A549 (cell line): Measurements from ENCODE around the gene AKT1S1. TPM values are rescaled to one million over a fixed set of nuclear protein-coding genes. Genes with fewer than 3 reads are reported as not detected.
"Not testable (repeated sequence)": the region's sequence is repeated elsewhere in the genome, so short reads cannot be mapped to it uniquely, and the experiment has no call there.

ENCODE experiments used
- ATAC-seq, 2 experiments: fragments of 200-7000 bp in 1 of 2; fragments of >200 bp in 1 of 2; cut with Nextera tagmentation in 1 of 2; cut with Tn5 transposase in 1 of 2; 3 replicates each; pipeline versions ENCODE4 v1.8.0 to v1.9.1; 2018 to 2020; ENCODE audit warnings: mild to moderate bottlenecking in 1 of 2, moderate library complexity in 1 of 2
- CTCF ChIA-PET: fragments of 300-600 bp; sonication (Branson Sonifier 250); formaldehyde crosslinking; extraction: SDS; loops from one replicate; lab custom pipeline; 2021; ENCODE audit warnings: antibody characterized with exemption, inconsistent platforms; lab: Yijun Ruan, JAX
- POLR2A ChIA-PET: fragments of 350-600 bp; formaldehyde crosslinking; extraction: SDS; loops from one replicate; lab custom pipeline; 2021; ENCODE audit warnings: antibody characterized with exemption, inconsistent platforms; lab: Yijun Ruan, JAX
- DNase-seq, 2 experiments: peaks; one replicate each; pipeline versions ENCODE4 v3.0.0 to v3.0.0-alpha.2; 2011 to 2016; ENCODE audit warnings: low read depth in 1 of 2, low spot score in 1 of 2
- FAIRE-seq: peaks from 2 replicates; lab custom pipeline; 2011; peaks lifted over from hg19 to GRCh38; lab: Jason Lieb, UNC
- H3K27ac ChIP-seq, 2 experiments: fragments of >200 bp; sonication (Bioruptor Twin); formaldehyde crosslinking; 3 replicates each; pipeline ENCODE4 v1.5.1; 2016 to 2017
- H3K4me1 ChIP-seq: fragments of >200 bp; sonication (Bioruptor Twin); formaldehyde crosslinking; 3 replicates; pipeline ENCODE4 v1.6.1; 2016
- H3K4me2 ChIP-seq: fragments of >200 bp; sonication (Bioruptor Twin); formaldehyde crosslinking; 3 replicates; pipeline ENCODE4 v1.6.1; 2016
- H3K4me3 ChIP-seq: fragments of >200 bp; sonication (Bioruptor Twin); formaldehyde crosslinking; 3 replicates; pipeline ENCODE4 v1.5.1; 2016
- H3K9me3 ChIP-seq: fragments of >200 bp; sonication (Bioruptor Twin); formaldehyde crosslinking; 3 replicates; pipeline ENCODE4 v1.6.1; 2016
- BHLHE40 ChIP-seq: IDR thresholded peaks from 2 replicates; pipeline ENCODE4 v1.6.1; 2012; ENCODE audit warnings: low read depth, low read length, inconsistent platforms
- CEBPB ChIP-seq, 2 experiments: fragments of >200 bp in 1 of 2; sonication (Bioruptor Twin) in 1 of 2; formaldehyde crosslinking in 1 of 2; IDR thresholded peaks; 2 replicates each; pipeline ENCODE4 v1.6.1; 2012 to 2016
- EHMT2 ChIP-seq: fragments of 200-600 bp; sonication (generic); IDR thresholded peaks from 2 replicates; pipeline ENCODE4 v1.6.1; 2016; ENCODE audit warnings: antibody characterized with exemption, low read depth, mild to moderate bottlenecking, moderate library complexity
- EP300 ChIP-seq, 2 experiments: fragments of >200 bp; sonication (Bioruptor Twin); formaldehyde crosslinking; IDR thresholded peaks; 2 replicates in 1 of 2; 3 replicates in 1 of 2; pipeline ENCODE4 v1.6.1; 2016 to 2017
- ESRRA ChIP-seq: fragments of 150-350 bp; IDR thresholded peaks from 2 replicates; pipeline ENCODE4 v1.6.1; 2014; ENCODE audit warnings: mild to moderate bottlenecking, low read length, borderline replicate concordance
- FOSL2 ChIP-seq, 2 experiments: fragments of 450-650 bp in 1 of 2; fragments of >200 bp in 1 of 2; sonication (Bioruptor Twin) in 1 of 2; formaldehyde crosslinking; IDR thresholded peaks; 2 replicates each; pipeline versions ENCODE4 v1.5.0 to v1.6.1; 2016 to 2020; ENCODE audit warnings: mild to moderate bottlenecking in 1 of 2, moderate library complexity in 1 of 2
- HEYL ChIP-seq: fragments of 250-450 bp; sonication (Bioruptor Pico); IDR thresholded peaks from 2 replicates; pipeline ENCODE4 v1.8.0; 2021; ENCODE audit warnings: mild to moderate bottlenecking, moderate library complexity
- HOXA7 ChIP-seq: fragments of 250-450 bp; sonication (Bioruptor Pico); IDR thresholded peaks from 2 replicates; pipeline ENCODE4 v1.5.0; 2020; ENCODE audit warnings: mild to moderate bottlenecking, moderate library complexity
- KDM5A ChIP-seq: fragments of 200-600 bp; sonication (generic); IDR thresholded peaks from 2 replicates; pipeline ENCODE4 v1.6.1; 2016; ENCODE audit warnings: antibody characterized with exemption, mild to moderate bottlenecking
- MAFK ChIP-seq: fragments of 450-650 bp; IDR thresholded peaks from 2 replicates; pipeline ENCODE4 v1.6.1; 2014; ENCODE audit not compliant: partially characterized antibody
- MAZ ChIP-seq: fragments of 150-350 bp; IDR thresholded peaks from 2 replicates; pipeline ENCODE4 v1.6.1; 2014; ENCODE audit warnings: antibody characterized with exemption, low read depth, low read length, borderline replicate concordance
- POLR2A ChIP-seq: IDR thresholded peaks from 2 replicates; pipeline ENCODE4 v1.6.1; 2012; ENCODE audit warnings: mild to moderate bottlenecking, low read length
- RAD21 ChIP-seq, 2 experiments: fragments of >200 bp in 1 of 2; sonication (Bioruptor Twin) in 1 of 2; formaldehyde crosslinking in 1 of 2; IDR thresholded peaks in 1 of 2; conservative IDR thresholded peaks in 1 of 2; 2 replicates in 1 of 2; 3 replicates in 1 of 2; pipeline ENCODE4 v1.6.1; 2012 to 2018; ENCODE audit warnings: inconsistent platforms in 1 of 2
- RARB ChIP-seq: fragments of 250-450 bp; sonication (Bioruptor Pico); IDR thresholded peaks from 2 replicates; pipeline ENCODE4 v1.8.0; 2021; ENCODE audit warnings: mild to moderate bottlenecking, moderate library complexity
- RFX5 ChIP-seq: fragments of 450-650 bp; IDR thresholded peaks from 2 replicates; pipeline ENCODE4 v1.7.1; 2014; ENCODE audit warnings: antibody characterized with exemption, mild to moderate bottlenecking, moderate library complexity
- SMC3 ChIP-seq: fragments of >200 bp; sonication (Bioruptor Twin); formaldehyde crosslinking; IDR thresholded peaks from 3 replicates; pipeline ENCODE4 v1.6.1; 2018; ENCODE audit warnings: inconsistent platforms
- SREBF2 ChIP-seq: fragments of 450-650 bp; IDR thresholded peaks from 2 replicates; pipeline ENCODE4 v1.6.1; 2014; ENCODE audit warnings: mild to moderate bottlenecking, moderate library complexity
- ZC3H11A ChIP-seq: fragments of 450-650 bp; IDR thresholded peaks from 2 replicates; pipeline ENCODE4 v1.6.1; 2014; ENCODE audit warnings: antibody characterized with exemption, mild to moderate bottlenecking
- ZFP36 ChIP-seq: fragments of 450-650 bp; IDR thresholded peaks from 2 replicates; pipeline ENCODE4 v1.6.1; 2014; ENCODE audit warnings: borderline replicate concordance; ENCODE audit not compliant: partially characterized antibody
- ZSCAN20 ChIP-seq: fragments of 250-450 bp; sonication (Bioruptor Pico); IDR thresholded peaks from 2 replicates; pipeline ENCODE4 v1.8.0; 2022; ENCODE audit warnings: mild to moderate bottlenecking, moderate library complexity
- WGBS: methylation state at CpG from one replicate; pipeline ENCODE4 v1.1.6; 2017; ENCODE audit errors: missing lambda C conversion rate; 5-methylcytosine and 5-hydroxymethylcytosine counted together
- polyA plus RNA-seq, 4 experiments: library from polyadenylated mRNA; depleted of rRNA in 3 of 4; stranded (reverse); fragments of >200 nt; fragmentation: RNase III in 1 of 4; extraction: RNeasy Plus Mini Kit Qiagen cat#74134 plus additional on column Dnase treatment in 1 of 4; gene quantifications; 2 replicates in 3 of 4; 3 replicates in 1 of 4; pipeline ENCODE4 v1.2.3, GENCODE V29; 2011 to 2017
- TF ChIP-seq, protein P1 (sequence below): fragments of 450-650 bp; IDR thresholded peaks from 2 replicates; pipeline ENCODE4 v1.6.1; 2014; ENCODE audit warnings: antibody characterized with exemption
- TF ChIP-seq, protein P2 (sequence below): fragments of >200 bp; sonication (Bioruptor Twin); formaldehyde crosslinking; IDR thresholded peaks from 3 replicates; pipeline ENCODE4 v1.6.1; 2016
- TF ChIP-seq, protein P3 (sequence below): fragments of 200-600 bp; sonication (generic); IDR thresholded peaks from 2 replicates; pipeline ENCODE4 v1.6.1; 2016; ENCODE audit warnings: antibody characterized with exemption, mild to moderate bottlenecking, moderate library complexity

Gene AKT1S1
- polyA plus RNA-seq, 2 of the 4 experiments (the other 2 are of a cell fraction): 39.2 to 75.9 TPM

DNA sequence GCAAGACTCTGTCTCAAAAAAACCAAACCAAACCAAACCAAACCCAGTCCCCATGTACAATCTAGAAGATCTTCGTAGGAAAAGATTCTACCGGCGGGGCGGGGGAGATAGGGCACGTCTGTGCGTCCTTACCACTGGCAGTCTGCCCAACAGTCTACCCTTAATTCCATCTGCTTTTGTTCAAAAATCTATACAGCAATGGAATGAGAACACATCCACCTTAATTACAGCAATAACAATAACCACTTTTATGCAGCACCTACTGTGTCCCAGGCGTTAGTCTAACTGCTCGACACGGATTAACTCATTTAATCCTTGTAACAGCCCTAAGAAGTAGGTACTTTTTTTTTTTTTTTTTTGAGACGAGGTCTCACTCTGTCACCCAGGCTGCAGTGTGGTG lies 49.4 kb upstream of the AKT1S1 start:
- no peak overlapping the region for H3K27ac ChIP-seq
- ChIA-PET CTCF (interaction anchor here (0.9 to 3.9 kb wide), 4 partner anchors 10 to 36 kb away, joined by 3 to 26 read pairs (median 9); no protein-coding TSS in a partner anchor), POLR2A (no interaction called here)
- H3K4me3 ChIP-seq: no peak overlapping the region
- 96% methylated on average over 10 of the region's 10 CpGs for WGBS
- no peak overlapping the region; the same call in 2 of the 3 replicates for H3K4me2 ChIP-seq
- FAIRE-seq (no peak), ATAC-seq (no peak), DNase-seq (no peak)
- H3K4me1 ChIP-seq: peaks cover 23% of the 10 kb centered on the region
- H3K9me3 ChIP-seq: no peaks in the 10 kb centered on the region
- TF ChIP-seq KDM5A: no peak
- no peak for TF ChIP-seq FOSL2 (IDR thresholded peaks at IDR 0.05)
- no peak for TF ChIP-seq FOSL2 (CRISPR knock-in tag; IDR thresholded peaks at IDR 0.05)
- no peak for TF ChIP-seq POLR2A
- no peak for TF ChIP-seq SMC3
- TF ChIP-seq HOXA7: no peak
- TF ChIP-seq EHMT2: no peak
- no peak for TF ChIP-seq ZC3H11A
- TF ChIP-seq, protein P1, sequence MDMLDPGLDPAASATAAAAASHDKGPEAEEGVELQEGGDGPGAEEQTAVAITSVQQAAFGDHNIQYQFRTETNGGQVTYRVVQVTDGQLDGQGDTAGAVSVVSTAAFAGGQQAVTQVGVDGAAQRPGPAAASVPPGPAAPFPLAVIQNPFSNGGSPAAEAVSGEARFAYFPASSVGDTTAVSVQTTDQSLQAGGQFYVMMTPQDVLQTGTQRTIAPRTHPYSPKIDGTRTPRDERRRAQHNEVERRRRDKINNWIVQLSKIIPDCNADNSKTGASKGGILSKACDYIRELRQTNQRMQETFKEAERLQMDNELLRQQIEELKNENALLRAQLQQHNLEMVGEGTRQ: no peak

DNA sequence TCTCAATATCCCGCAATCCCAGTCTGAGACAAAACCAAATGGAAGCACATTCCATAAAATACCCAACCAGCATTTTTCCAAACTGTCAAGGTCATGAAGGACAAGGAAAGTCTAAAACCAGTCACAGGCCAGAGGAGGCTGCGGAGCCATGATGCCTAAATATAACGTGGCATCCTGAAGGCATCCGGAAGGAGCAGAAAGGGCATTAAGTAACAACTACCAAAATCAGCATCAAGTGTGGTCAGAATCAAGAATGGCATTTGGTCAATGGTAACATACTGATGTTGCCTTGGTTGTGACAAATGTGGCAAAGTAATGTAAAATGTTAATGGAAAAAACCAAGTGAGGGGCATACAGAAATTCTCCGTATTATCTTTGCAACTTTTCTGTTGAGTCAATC lies 48.3 kb upstream of the AKT1S1 start:
- POLR2A ChIA-PET: interaction anchor here (0.7 kb wide), 1 partner anchor 17 kb away, joined by 4 read pairs; no protein-coding TSS in a partner anchor
- H3K4me3 ChIP-seq: no peak overlapping the region
- ATAC-seq (no peak), DNase-seq (no peak), FAIRE-seq (peak; percentile 63)
- H3K4me1 ChIP-seq: peaks cover 23% of the 10 kb centered on the region
- no peak overlapping the region for H3K4me2 ChIP-seq
- H3K9me3 ChIP-seq: no peaks in the 10 kb centered on the region
- WGBS: 95% methylated on average over 5 of the region's 5 CpGs
- TF ChIP-seq SREBF2: no peak
- TF ChIP-seq, protein P2, sequence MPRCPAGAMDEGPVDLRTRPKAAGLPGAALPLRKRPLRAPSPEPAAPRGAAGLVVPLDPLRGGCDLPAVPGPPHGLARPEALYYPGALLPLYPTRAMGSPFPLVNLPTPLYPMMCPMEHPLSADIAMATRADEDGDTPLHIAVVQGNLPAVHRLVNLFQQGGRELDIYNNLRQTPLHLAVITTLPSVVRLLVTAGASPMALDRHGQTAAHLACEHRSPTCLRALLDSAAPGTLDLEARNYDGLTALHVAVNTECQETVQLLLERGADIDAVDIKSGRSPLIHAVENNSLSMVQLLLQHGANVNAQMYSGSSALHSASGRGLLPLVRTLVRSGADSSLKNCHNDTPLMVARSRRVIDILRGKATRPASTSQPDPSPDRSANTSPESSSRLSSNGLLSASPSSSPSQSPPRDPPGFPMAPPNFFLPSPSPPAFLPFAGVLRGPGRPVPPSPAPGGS: no peak
- H3K27ac ChIP-seq: no peak overlapping the region
- CTCF ChIA-PET: interaction anchor here (0.9 to 1.2 kb wide), 2 partner anchors 9 to 1341 kb away, joined by 3 read pairs; no protein-coding TSS in a partner anchor

DNA sequence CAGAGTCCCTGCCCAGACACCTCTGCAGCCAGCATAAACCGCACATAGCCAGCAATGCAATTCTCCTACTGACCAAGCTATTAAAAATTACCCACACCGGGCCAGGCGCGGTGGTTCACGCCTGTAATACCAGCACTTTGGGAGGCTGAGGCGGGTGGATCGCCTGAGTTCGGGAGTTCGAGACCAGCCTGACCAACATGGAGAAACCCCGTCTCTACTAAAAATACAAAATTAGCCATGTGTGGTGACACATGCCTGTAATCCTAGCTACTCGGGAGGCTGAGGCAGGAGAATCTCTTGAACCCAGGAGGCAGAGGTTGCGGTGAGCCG lies 47.7 kb upstream of the AKT1S1 start:
- ATAC-seq, FAIRE-seq, POLR2A ChIA-PET, DNase-seq, H3K4me2 ChIP-seq, H3K4me3 ChIP-seq, H3K9me3 ChIP-seq: not testable (repeated sequence)
- 96% methylated on average over 13 of the region's 13 CpGs for WGBS
- CTCF ChIA-PET: interaction anchor here (0.9 to 1.2 kb wide), 3 partner anchors 13 to 1340 kb away, joined by 3 to 8 read pairs (median 3); no protein-coding TSS in a partner anchor
- Histone ChIP-seq H3K27ac (peak overlapping the region; percentile 54 to 75; a peak in 5 of 6 replicates), H3K4me1 (peaks cover 20% of the 10 kb centered on the region)

DNA sequence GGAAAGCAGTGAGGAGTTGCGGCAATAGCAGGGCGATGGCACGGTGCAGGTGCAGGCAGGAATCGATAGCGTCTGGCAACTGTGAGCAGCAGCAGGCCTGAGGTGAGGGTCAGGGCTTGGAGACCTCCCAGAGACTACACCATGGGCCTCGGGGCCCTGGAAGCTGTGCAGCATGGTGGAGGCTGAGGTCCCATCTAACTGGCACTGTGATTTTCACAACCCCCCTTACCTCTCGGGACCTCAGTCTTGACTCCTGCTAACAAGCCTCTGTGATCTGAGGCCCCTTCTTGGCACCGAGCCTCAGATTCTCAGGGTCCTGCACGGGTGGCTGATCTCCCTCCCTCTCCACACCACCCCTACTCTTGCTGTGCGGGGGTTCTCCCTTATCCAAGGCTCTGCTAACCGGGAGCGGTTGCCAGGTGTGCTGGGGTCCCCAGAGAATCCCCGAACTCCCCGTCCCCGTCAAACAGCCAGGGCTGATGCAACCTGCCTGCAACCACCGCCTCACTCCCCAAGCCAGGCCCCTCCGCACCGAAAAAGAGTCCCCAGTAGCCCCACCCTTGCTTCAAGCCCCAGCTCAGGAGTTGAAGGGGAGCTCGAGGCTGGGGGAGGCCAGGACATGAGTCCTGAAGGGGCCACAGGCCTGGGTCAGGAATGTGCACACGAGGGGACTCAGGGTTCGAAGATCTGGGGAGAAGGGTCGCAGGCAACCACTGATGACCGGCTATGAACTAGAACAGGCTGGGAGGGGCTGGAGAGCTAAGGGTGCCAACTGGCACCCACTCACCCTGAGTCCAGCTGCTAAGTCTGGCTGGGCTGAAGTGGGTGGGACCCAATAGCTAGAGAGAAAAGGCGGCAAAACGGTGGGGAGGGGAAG lies 47.1 kb upstream of the AKT1S1 start:
- Histone ChIP-seq H3K4me3 (no peak overlapping the region), H3K4me1 (peaks cover 20% of the 10 kb centered on the region), H3K9me3 (no peaks in the 10 kb centered on the region), H3K27ac (peak overlapping the region; percentile 54 to 75; a peak in 5 of 6 replicates), H3K4me2 (no peak overlapping the region)
- WGBS: 91% methylated on average over 24 of the region's 25 CpGs
- ChIA-PET POLR2A (no interaction called here), CTCF (interaction anchor here (0.9 to 1.2 kb wide), 3 partner anchors 13 to 1340 kb away, joined by 3 to 8 read pairs (median 3); no protein-coding TSS in a partner anchor)
- FAIRE-seq: no peak
- DNase-seq: no peak
- TF ChIP-seq RAD21 (conservative IDR thresholded peaks at IDR 0.05 in 1 of 2, IDR thresholded peaks at IDR 0.05 in 1 of 2) (no peak), KDM5A (no peak), CEBPB (IDR thresholded peaks at IDR 0.05) (no peak), MAFK (no peak), ZSCAN20 (CRISPR knock-in tag) (no peak), RARB (CRISPR knock-in tag) (no peak), ZFP36 (no peak), EP300 (IDR thresholded peaks at IDR 0.05) (no peak), MAZ (no peak), EHMT2 (no peak), HEYL (no peak), ESRRA (no peak), RFX5 (no peak), SREBF2 (no peak), BHLHE40 (no peak)
- TF ChIP-seq, protein P3, sequence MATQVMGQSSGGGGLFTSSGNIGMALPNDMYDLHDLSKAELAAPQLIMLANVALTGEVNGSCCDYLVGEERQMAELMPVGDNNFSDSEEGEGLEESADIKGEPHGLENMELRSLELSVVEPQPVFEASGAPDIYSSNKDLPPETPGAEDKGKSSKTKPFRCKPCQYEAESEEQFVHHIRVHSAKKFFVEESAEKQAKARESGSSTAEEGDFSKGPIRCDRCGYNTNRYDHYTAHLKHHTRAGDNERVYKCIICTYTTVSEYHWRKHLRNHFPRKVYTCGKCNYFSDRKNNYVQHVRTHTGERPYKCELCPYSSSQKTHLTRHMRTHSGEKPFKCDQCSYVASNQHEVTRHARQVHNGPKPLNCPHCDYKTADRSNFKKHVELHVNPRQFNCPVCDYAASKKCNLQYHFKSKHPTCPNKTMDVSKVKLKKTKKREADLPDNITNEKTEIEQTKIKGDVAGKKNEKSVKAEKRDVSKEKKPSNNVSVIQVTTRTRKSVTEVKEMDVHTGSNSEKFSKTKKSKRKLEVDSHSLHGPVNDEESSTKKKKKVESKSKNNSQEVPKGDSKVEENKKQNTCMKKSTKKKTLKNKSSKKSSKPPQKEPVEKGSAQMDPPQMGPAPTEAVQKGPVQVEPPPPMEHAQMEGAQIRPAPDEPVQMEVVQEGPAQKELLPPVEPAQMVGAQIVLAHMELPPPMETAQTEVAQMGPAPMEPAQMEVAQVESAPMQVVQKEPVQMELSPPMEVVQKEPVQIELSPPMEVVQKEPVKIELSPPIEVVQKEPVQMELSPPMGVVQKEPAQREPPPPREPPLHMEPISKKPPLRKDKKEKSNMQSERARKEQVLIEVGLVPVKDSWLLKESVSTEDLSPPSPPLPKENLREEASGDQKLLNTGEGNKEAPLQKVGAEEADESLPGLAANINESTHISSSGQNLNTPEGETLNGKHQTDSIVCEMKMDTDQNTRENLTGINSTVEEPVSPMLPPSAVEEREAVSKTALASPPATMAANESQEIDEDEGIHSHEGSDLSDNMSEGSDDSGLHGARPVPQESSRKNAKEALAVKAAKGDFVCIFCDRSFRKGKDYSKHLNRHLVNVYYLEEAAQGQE: no peak
- no peak for ATAC-seq
